Keratinocyte (primary cell): ENCODE data around the gene THSD7B. TPM values are rescaled to one million over a fixed set of nuclear protein-coding genes. Genes with fewer than 3 reads are reported as not detected.
A peak's percentile ranks its signal among the peaks of the same experiment; 100 is the strongest.

ENCODE experiments used
- DNase-seq: peaks from one replicate; pipeline ENCODE4 v3.0.0-alpha.2; 2011; ENCODE audit warnings: low read depth, missing footprints, low spot score
- FAIRE-seq: peaks from 2 replicates; lab custom pipeline; 2011; peaks lifted over from hg19 to GRCh38; lab: Jason Lieb, UNC
- H2AFZ ChIP-seq: 2 replicates; pipeline ENCODE4 v1.6.0; 2012; ENCODE audit warnings: low read length, control low read depth, inconsistent platforms; ENCODE audit not compliant: control insufficient read depth
- H3K27ac ChIP-seq: 2 replicates; pipeline ENCODE4 v1.5.1; 2011; ENCODE audit warnings: low read length; ENCODE audit not compliant: control insufficient read depth, insufficient read depth
- H3K27me3 ChIP-seq: 3 replicates; pipeline ENCODE4 v1.6.0; 2011; ENCODE audit warnings: low read length; ENCODE audit not compliant: control insufficient read depth, insufficient read depth; ENCODE audit errors: extremely low read depth
- H3K36me3 ChIP-seq, 2 experiments: 2 replicates in 1 of 2; 3 replicates in 1 of 2; pipeline ENCODE4 v1.5.1; 2011; ENCODE audit warnings: low read length in 2 of 2, mild to moderate bottlenecking in 1 of 2; ENCODE audit not compliant: control insufficient read depth in 2 of 2, insufficient read depth in 2 of 2; ENCODE audit errors: extremely low read depth in 1 of 2
- H3K4me1 ChIP-seq: 3 replicates; pipeline ENCODE4 v1.5.1; 2011; ENCODE audit warnings: low read length; ENCODE audit not compliant: control insufficient read depth, insufficient read depth; ENCODE audit errors: extremely low read depth
- H3K4me2 ChIP-seq: 3 replicates; pipeline ENCODE4 v1.6.0; 2011; ENCODE audit warnings: low read depth, low read length; ENCODE audit not compliant: control insufficient read depth, insufficient read depth; ENCODE audit errors: extremely low read depth
- H3K4me3 ChIP-seq, 3 experiments: fragments of 200-600 bp in 1 of 3; sonication (generic) in 1 of 3; 2 replicates in 2 of 3; 3 replicates in 1 of 3; pipeline ENCODE4 v1.5.1; 2011 to 2016; ENCODE audit warnings: low read length in 3 of 3, mild to moderate bottlenecking in 3 of 3, control low read depth in 2 of 3, inconsistent platforms in 1 of 3, low read depth in 1 of 3, mixed read lengths in 1 of 3, mixed run types in 1 of 3, moderate library complexity in 1 of 3; ENCODE audit not compliant: control insufficient read depth in 2 of 3, insufficient read depth in 2 of 3; ENCODE audit errors: extremely low read depth in 1 of 3
- H3K79me2 ChIP-seq: 2 replicates; pipeline ENCODE4 v1.6.0; 2012; ENCODE audit warnings: low read length; ENCODE audit not compliant: control insufficient read depth, insufficient read depth
- H3K9ac ChIP-seq: 3 replicates; pipeline ENCODE4 v1.6.0; 2011; ENCODE audit warnings: low read length; ENCODE audit not compliant: control insufficient read depth, insufficient read depth; ENCODE audit errors: extremely low read depth
- H3K9me1 ChIP-seq: 3 replicates; pipeline ENCODE4 v1.6.0; 2011; ENCODE audit warnings: low read length; ENCODE audit not compliant: control insufficient read depth, insufficient read depth; ENCODE audit errors: extremely low read depth
- H3K9me3 ChIP-seq: 2 replicates; pipeline ENCODE4 v1.5.1; 2012; ENCODE audit warnings: low read depth, low read length; ENCODE audit not compliant: control insufficient read depth
- H4K20me1 ChIP-seq: 3 replicates; pipeline ENCODE4 v1.6.0; 2011; ENCODE audit warnings: low read length; ENCODE audit not compliant: control insufficient read depth, insufficient read depth; ENCODE audit errors: extremely low read depth
- CTCF ChIP-seq, 3 experiments: IDR thresholded peaks in 1 of 3; conservative IDR thresholded peaks in 1 of 3; optimal IDR thresholded peaks in 1 of 3; 2 replicates in 2 of 3; 3 replicates in 1 of 3; pipeline versions ENCODE3 to v1.5.1; 2011; ENCODE audit warnings: low read length in 3 of 3, mild to moderate bottlenecking in 3 of 3, moderate library complexity in 2 of 3, control low read depth in 1 of 3, inconsistent platforms in 1 of 3; ENCODE audit not compliant: insufficient read depth in 2 of 3; ENCODE audit errors: extremely low read depth in 1 of 3
- EZH2 ChIP-seq: IDR thresholded peaks from one replicate; pipeline ENCODE4 v1.6.1; 2012; ENCODE audit warnings: inconsistent platforms, mild to moderate bottlenecking, low read length, moderate library complexity
- dilution Hi-C: fragments of 300-500 bp; cut with MboI; formaldehyde crosslinking; loops from one replicate; pipeline ENCODE4 v1.7.0; 2020; ENCODE audit warnings: low sequenced_read_pairs; ENCODE audit not compliant: extremely low pct_ligation_motif_present
- polyA plus RNA-seq, 5 experiments: library from polyadenylated mRNA; depleted of rRNA in 3 of 5; stranded (reverse) in 3 of 5; stranded (forward) in 1 of 5; unstranded in 1 of 5; fragments of >200 nt; gene quantifications; 1 replicate in 1 of 5; 2 replicates in 3 of 5; 3 replicates in 1 of 5; pipeline versions ENCODE4 v1.2.1 to v1.2.3, GENCODE V29; 2011 to 2012; ENCODE audit warnings: missing spikeins in 2 of 5, low read depth in 1 of 5, low replicate concordance in 1 of 5

Gene THSD7B
- polyA plus RNA-seq, 1 donor (not counting 4 experiments of a cell fraction or from before 2014, with no cell fraction given): 0.04 TPM

- no peak overlapping the region for H3K4me3 ChIP-seq
- dilution Hi-C loops: no loop called here
- H3K4me2 ChIP-seq: peak overlapping the region; percentile 55
Observed at GRCh38 chr2:137437386-137437785, 672.0 kb downstream of the THSD7B start.

GRCh38 chr2:137444970-137445369 lies 679.6 kb downstream of the THSD7B start:
- no peaks in the 10 kb centered on the region for H3K27me3 ChIP-seq
- no peak overlapping the region for H3K9ac ChIP-seq
- no peak overlapping the region for H2AFZ ChIP-seq
- no peaks in the 10 kb centered on the region for H3K9me3 ChIP-seq
- no peak overlapping the region for H3K4me3 ChIP-seq
- no peaks in the 10 kb centered on the region for H3K79me2 ChIP-seq
- no peaks in the 10 kb centered on the region for H3K4me1 ChIP-seq
- no peaks in the 10 kb centered on the region for H3K36me3 ChIP-seq
- dilution Hi-C loops: no loop called here
- TF ChIP-seq CTCF (optimal IDR thresholded peaks at IDR 0.05 in 1 of 3, IDR thresholded peaks at IDR 0.05 in 1 of 3, conservative IDR thresholded peaks at IDR 0.05 in 1 of 3; ENCODE audit: extremely low read depth in 1 of 3, insufficient read depth in 2 of 3, low read length in 3 of 3) (no peak), EZH2 (no peak)
- DNase-seq (no peak), FAIRE-seq (no peak)
- H4K20me1 ChIP-seq: no peaks in the 10 kb centered on the region
- no peaks in the 10 kb centered on the region for H3K9me1 ChIP-seq
- no peak overlapping the region for H3K27ac ChIP-seq
- H3K4me2 ChIP-seq: no peak overlapping the region

More at GRCh38 chr2:137437386-137437785, 672.0 kb downstream of the THSD7B start:
- H2AFZ ChIP-seq: no peak overlapping the region
- FAIRE-seq: peak; percentile 83
- H3K79me2 ChIP-seq: no peaks in the 10 kb centered on the region
- TF ChIP-seq CTCF (optimal IDR thresholded peaks at IDR 0.05 in 1 of 3, IDR thresholded peaks at IDR 0.05 in 1 of 3, conservative IDR thresholded peaks at IDR 0.05 in 1 of 3; ENCODE audit: extremely low read depth in 1 of 3, insufficient read depth in 2 of 3, low read length in 3 of 3): no peak
- TF ChIP-seq EZH2: no peak
- no peaks in the 10 kb centered on the region for H3K27me3 ChIP-seq
- H3K36me3 ChIP-seq: no peaks in the 10 kb centered on the region
- H3K9me1 ChIP-seq: no peaks in the 10 kb centered on the region
- H3K27ac ChIP-seq: no peak overlapping the region
- H3K9ac ChIP-seq: no peak overlapping the region
- DNase-seq: no peak
- H3K4me1 ChIP-seq: peaks cover 18% of the 10 kb centered on the region
- H3K9me3 ChIP-seq: no peaks in the 10 kb centered on the region
- H4K20me1 ChIP-seq: no peaks in the 10 kb centered on the region
